ENCODE data around the gene DUSP11. TPM values are rescaled to one million over a fixed set of nuclear protein-coding genes. Genes with fewer than 3 reads are reported as not detected.

Gene DUSP11
- total and polyA plus RNA-seq, 9 of the 15 experiments (the other 6 are each of a cell fraction or from before 2014, with no cell fraction given), result 20.7 to 79.8 (median 29.3) TPM

DNA sequence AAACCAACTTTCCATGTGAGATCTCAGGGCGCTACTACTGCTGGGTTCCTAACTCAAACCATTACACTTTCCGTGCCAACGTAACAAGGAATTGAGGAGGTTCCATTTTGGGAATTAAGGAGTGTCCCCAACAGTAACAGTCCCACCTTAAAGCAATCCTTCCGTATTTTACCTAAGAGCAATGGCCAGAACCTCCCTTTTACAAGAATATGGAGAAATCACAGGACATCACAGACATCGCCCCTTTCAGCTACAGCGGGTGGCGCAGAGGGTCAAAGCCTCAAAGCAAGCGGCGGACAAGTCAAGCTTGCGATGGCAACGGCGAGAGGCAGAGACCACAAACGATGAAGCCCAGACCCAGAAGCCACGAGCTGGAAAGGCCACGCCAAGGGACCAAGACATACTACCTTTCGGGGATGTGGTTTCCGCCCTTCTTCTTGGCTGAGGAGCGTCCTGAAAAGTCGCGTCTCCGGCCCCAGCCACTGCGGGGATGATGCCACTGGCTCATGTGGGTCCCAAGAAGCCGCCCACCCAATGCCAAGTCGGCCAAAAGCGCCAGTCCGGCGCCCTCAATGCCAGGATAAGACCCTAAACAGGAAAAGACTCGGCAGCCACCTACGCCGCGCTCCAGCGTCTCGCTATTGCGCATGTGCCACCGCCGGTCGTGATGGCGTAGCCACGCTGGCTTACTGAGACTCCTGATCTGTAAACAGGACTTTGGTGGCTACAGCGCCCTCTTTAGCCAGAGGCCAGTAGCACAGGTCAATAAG is at the start of gene DUSP11 (continued):
- TF ChIP-seq, protein P1, sequence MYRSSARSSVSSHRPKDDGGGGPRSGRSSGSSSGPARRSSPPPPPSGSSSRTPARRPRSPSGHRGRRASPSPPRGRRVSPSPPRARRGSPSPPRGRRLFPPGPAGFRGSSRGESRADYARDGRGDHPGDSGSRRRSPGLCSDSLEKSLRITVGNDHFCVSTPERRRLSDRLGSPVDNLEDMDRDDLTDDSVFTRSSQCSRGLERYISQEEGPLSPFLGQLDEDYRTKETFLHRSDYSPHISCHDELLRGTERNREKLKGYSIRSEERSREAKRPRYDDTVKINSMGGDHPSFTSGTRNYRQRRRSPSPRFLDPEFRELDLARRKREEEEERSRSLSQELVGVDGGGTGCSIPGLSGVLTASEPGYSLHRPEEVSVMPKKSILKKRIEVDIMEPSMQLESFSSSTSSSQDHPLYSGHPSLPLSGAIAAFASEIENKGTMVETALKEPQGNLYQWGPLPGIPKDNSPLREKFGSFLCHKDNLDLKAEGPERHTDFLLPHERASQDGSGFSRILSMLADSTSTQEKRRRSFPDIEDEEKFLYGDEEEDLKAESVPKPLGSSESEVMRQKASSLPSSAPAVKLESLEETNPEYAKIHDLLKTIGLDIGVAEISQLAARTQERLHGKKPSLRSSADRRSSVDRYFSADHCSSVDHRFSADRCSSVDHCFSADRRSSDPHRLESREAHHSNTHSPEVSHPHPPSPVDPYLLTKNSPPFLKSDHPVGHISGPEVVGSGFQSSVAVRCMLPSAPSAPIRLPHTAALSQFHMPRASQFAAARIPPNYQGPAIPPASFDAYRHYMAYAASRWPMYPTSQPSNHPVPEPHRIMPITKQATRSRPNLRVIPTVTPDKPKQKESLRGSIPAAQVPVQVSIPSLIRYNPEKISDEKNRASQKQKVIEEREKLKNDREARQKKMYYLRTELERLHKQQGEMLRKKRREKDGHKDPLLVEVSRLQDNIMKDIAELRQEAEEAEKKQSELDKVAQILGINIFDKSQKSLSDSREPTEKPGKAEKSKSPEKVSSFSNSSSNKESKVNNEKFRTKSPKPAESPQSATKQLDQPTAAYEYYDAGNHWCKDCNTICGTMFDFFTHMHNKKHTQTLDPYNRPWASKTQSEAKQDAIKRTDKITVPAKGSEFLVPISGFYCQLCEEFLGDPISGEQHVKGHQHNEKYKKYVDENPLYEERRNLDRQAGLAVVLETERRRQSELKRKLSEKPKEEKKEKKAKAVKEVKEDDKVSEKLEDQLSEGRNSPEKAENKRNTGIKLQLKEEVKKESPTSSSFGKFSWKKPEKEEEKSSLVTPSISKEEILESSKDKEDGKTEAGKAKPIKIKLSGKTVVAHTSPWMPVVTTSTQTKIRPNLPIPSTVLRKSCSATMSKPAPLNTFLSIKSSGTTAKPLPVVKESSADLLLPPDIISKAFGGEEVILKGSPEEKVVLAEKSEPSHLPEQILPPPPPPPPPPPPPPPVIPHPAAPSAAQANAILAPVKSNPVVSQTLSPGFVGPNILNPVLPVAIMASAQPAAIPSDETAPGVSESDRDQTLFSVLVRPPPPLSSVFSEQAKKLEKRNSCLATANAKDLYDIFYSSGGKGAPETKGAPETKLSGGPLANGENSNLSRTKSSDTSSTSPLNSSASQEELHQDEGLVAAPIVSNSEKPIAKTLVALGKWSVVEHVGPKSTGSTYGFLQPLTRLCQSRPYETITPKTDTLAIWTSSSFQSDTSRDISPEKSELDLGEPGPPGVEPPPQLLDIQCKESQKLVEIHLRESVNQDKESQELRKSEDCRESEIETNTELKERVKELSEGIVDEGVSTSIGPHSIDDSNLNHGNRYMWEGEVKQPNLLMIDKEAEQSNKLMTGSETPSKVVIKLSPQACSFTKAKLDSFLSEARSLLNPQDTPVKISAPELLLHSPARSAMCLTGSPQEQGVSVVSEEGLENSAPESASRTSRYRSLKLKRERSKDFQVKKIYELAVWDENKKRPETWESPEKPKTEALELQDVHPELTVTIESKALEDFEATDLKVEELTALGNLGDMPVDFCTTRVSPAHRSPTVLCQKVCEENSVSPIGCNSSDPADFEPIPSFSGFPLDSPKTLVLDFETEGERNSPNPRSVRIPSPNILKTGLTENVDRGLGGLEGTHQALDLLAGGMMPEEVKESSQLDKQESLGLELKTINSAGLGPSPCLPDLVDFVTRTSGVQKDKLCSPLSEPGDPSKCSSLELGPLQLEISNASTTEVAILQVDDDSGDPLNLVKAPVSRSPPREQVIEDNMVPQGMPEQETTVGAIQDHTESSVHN (IDR thresholded peaks at IDR 0.05; ENCODE audit: borderline replicate concordance in 1 of 2, low read depth in 1 of 2), result no peak
- TF ChIP-seq FOXA3 (CRISPR knock-in tag; conservative IDR thresholded peaks at IDR 0.05 in 1 of 2, IDR thresholded peaks at IDR 0.05 in 1 of 2), result peak; percentile 84 to 94
- no peak for TF ChIP-seq ZNF41 (CRISPR knock-in tag; conservative IDR thresholded peaks at IDR 0.05)
- TF ChIP-seq RAD51 (IDR thresholded peaks at IDR 0.05; ENCODE audit: borderline replicate concordance, low read depth), result no peak
- TF ChIP-seq ZNF507 (tag; conservative IDR thresholded peaks at IDR 0.05), result no peak
- no peak for TF ChIP-seq ZNF699 (CRISPR knock-in tag; IDR thresholded peaks at IDR 0.05; ENCODE audit: insufficient replicate concordance)
- no peak for TF ChIP-seq SMARCE1 (IDR thresholded peaks at IDR 0.05)
- no peak for TF ChIP-seq CLOCK (CRISPR knock-in tag; IDR thresholded peaks at IDR 0.05; ENCODE audit: borderline replicate concordance)
- no peak for TF ChIP-seq ZNF140 (CRISPR knock-in tag; IDR thresholded peaks at IDR 0.05)
- TF ChIP-seq GTF2F1 (IDR thresholded peaks at IDR 0.05; ENCODE audit: low read depth, low read length), result no peak
- TF ChIP-seq L3MBTL2 (IDR thresholded peaks at IDR 0.05), result peak; percentile 70
- no peak for TF ChIP-seq SMARCA5 (IDR thresholded peaks at IDR 0.05)
- TF ChIP-seq, protein P2, sequence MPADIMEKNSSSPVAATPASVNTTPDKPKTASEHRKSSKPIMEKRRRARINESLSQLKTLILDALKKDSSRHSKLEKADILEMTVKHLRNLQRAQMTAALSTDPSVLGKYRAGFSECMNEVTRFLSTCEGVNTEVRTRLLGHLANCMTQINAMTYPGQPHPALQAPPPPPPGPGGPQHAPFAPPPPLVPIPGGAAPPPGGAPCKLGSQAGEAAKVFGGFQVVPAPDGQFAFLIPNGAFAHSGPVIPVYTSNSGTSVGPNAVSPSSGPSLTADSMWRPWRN (IDR thresholded peaks at IDR 0.05; ENCODE audit: low read depth), result no peak
- TF ChIP-seq ZNF79 (CRISPR knock-in tag; IDR thresholded peaks at IDR 0.05; ENCODE audit: low read depth), result no peak
- TF ChIP-seq ZNF165 (CRISPR knock-in tag; IDR thresholded peaks at IDR 0.05; ENCODE audit: borderline replicate concordance), result no peak
- no peak for TF ChIP-seq MTF1 (CRISPR knock-in tag; IDR thresholded peaks at IDR 0.05; ENCODE audit: borderline replicate concordance)
